Measurements from ENCODE around the gene COASY.

The COASY gene

DNA sequence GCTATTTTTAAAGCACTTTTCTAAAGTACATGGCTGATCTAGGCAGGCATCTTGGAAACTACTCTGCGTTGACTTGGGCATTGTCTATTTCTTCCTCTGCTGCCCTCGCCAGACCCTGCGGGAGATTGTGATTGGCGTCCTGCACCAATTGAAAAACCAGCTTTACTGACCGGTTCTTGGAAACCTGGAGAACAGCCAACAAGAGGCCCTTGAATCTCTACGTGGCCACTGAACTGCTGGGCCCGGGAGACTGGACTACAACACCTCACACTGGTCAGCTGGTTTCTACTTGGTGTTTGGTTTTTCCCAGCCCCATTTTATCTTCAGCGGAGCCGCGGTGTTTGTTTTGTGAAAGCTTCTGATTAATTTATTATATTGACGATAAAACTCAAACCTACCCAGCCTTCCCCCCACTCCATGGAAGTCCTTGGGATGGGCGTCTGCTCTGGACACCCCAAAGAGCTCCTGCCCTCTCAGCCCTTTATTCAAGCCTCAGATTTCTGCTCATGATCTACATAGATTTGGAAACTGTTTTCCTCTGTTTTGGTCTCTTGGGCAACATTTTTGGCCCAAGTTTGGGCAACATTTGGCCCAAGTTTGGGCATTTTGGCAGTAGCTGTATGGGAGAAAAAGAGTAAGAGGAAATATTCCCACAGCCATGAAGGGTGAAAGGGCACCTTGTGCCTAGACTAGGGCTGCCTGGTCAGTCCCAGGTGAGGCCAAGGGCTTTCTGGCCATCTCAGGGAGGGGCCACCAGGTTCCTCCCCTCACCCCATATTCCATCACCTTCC, 9.7 kb downstream of the COASY start:
- H3K9me2 ChIP-seq (replicated peaks; ENCODE audit: low read depth, low read length), result no peaks in the 10 kb centered on the region
- no peak for TF ChIP-seq CTCF (conservative IDR thresholded peaks at IDR 0.05; ENCODE audit: low read length)
- peaks cover 25% of the 10 kb centered on the region for H3K4me1 ChIP-seq (ENCODE audit: insufficient read depth, low read length, poor library complexity, severe bottlenecking)
- H3K79me2 ChIP-seq (ENCODE audit: insufficient read depth, low read length), result peaks cover 58% of the 10 kb centered on the region
- H3K27me3 ChIP-seq (ENCODE audit: insufficient read depth, low read length, poor library complexity, severe bottlenecking), result no peaks in the 10 kb centered on the region
- no peak overlapping the region for H2AFZ ChIP-seq (ENCODE audit: low read length)
- no peaks in the 10 kb centered on the region for H3K9me3 ChIP-seq (ENCODE audit: insufficient read depth, low read depth, low read length)
- H4K20me1 ChIP-seq (ENCODE audit: insufficient read depth, low read length, poor library complexity, severe bottlenecking), result peaks cover 18% of the 10 kb centered on the region
- no peak overlapping the region for H3K4me2 ChIP-seq (ENCODE audit: low read depth, low read length, poor library complexity, severe bottlenecking)
- H3K36me3 ChIP-seq (ENCODE audit: insufficient read depth, low read length), result peaks cover 46% of the 10 kb centered on the region; the same call in 1 of the 2 replicates
- no peaks in the 10 kb centered on the region for H3F3A ChIP-seq (ENCODE audit: low read depth)
- no peak overlapping the region for H3K4me3 ChIP-seq (ENCODE audit: low read length, poor library complexity, severe bottlenecking)
- no peak overlapping the region for H3K9ac ChIP-seq (ENCODE audit: low read depth, low read length, poor library complexity, severe bottlenecking)

DNA sequence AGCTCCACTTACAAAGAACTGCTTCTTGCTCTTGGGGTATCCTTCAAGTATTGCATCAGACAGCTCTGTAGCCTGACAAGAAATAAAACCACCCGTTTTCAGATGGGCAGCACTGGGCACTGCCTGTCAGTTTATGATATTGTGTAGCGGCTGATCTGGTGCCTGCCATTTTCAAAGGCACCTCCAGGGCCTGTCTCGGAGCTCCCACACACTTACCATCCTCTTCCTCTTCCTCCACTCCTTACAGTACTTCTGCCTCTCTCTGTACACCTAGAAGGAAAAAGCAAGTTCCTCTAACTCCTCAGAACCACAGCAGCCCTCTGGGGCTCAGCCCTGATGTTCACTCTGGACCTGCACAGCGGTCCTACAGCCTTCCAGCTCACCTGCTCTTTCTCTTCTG, 11.1 kb downstream of the COASY start:
- Histone ChIP-seq H3K4me1 (ENCODE audit: insufficient read depth, low read length, poor library complexity, severe bottlenecking) (peaks cover 24% of the 10 kb centered on the region), H3K9ac (ENCODE audit: low read depth, low read length, poor library complexity, severe bottlenecking) (no peak overlapping the region), H3K27me3 (ENCODE audit: insufficient read depth, low read length, poor library complexity, severe bottlenecking) (no peaks in the 10 kb centered on the region), H3F3A (ENCODE audit: low read depth) (no peaks in the 10 kb centered on the region; the same call in 1 of the 2 replicates), H3K4me2 (ENCODE audit: low read depth, low read length, poor library complexity, severe bottlenecking) (no peak overlapping the region), H3K9me3 (ENCODE audit: insufficient read depth, low read depth, low read length) (no peaks in the 10 kb centered on the region), H2AFZ (ENCODE audit: low read length) (no peak overlapping the region), H3K36me3 (ENCODE audit: insufficient read depth, low read length) (peaks cover 46% of the 10 kb centered on the region; the same call in 1 of the 2 replicates), H4K20me1 (ENCODE audit: insufficient read depth, low read length, poor library complexity, severe bottlenecking) (peaks cover 15% of the 10 kb centered on the region), H3K4me3 (ENCODE audit: low read length, poor library complexity, severe bottlenecking) (no peak overlapping the region), H3K79me2 (ENCODE audit: insufficient read depth, low read length) (peaks cover 56% of the 10 kb centered on the region), H3K9me2 (replicated peaks; ENCODE audit: low read depth, low read length) (no peaks in the 10 kb centered on the region)
- TF ChIP-seq CTCF (conservative IDR thresholded peaks at IDR 0.05; ENCODE audit: low read length) (no peak), EZH2phosphoT487 (IDR thresholded peaks at IDR 0.05; ENCODE audit: borderline replicate concordance) (no peak)

DNA sequence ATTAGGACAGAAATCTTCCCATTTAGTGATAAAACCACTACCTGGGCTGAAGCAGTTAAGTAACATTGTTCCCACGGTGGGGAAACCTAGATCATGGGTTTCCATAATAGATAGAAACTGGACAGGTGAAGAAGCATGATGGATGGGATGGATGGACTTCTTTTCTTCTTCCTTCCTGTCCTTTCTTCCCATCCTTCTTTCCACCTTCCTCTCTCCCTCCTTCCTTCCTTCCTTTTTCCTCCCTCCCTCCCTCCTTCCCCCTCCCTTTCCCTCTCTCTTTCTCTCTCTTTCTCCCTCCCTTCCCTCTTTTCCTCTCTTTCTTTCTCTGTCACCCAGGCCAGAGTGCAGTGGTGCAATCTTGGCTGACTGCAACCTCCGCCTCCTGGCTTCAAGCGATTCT, 12.5 kb downstream of the COASY start:
- H3K79me2 ChIP-seq (ENCODE audit: insufficient read depth, low read length), result peaks cover 42% of the 10 kb centered on the region
- H3K4me2 ChIP-seq (ENCODE audit: low read depth, low read length, poor library complexity, severe bottlenecking), result no peak overlapping the region
- H3K4me3 ChIP-seq (ENCODE audit: low read length, poor library complexity, severe bottlenecking), result no peak overlapping the region
- no peaks in the 10 kb centered on the region for H3K9me3 ChIP-seq (ENCODE audit: insufficient read depth, low read depth, low read length)
- H3K9me2 ChIP-seq (replicated peaks; ENCODE audit: low read depth, low read length), result no peaks in the 10 kb centered on the region
- no peak overlapping the region for H2AFZ ChIP-seq (ENCODE audit: low read length)
- H3K4me1 ChIP-seq (ENCODE audit: insufficient read depth, low read length, poor library complexity, severe bottlenecking), result peaks cover 14% of the 10 kb centered on the region
- H4K20me1 ChIP-seq (ENCODE audit: insufficient read depth, low read length, poor library complexity, severe bottlenecking), result peaks cover 2% of the 10 kb centered on the region
- no peak for TF ChIP-seq CTCF (conservative IDR thresholded peaks at IDR 0.05; ENCODE audit: low read length)
- TF ChIP-seq EZH2phosphoT487 (IDR thresholded peaks at IDR 0.05; ENCODE audit: borderline replicate concordance), result no peak
- peaks cover 41% of the 10 kb centered on the region; the same call in 1 of the 2 replicates for H3K36me3 ChIP-seq (ENCODE audit: insufficient read depth, low read length)
- H3F3A ChIP-seq (ENCODE audit: low read depth), result no peaks in the 10 kb centered on the region; the same call in 1 of the 2 replicates
- no peaks in the 10 kb centered on the region for H3K27me3 ChIP-seq (ENCODE audit: insufficient read depth, low read length, poor library complexity, severe bottlenecking)
- no peak overlapping the region for H3K9ac ChIP-seq (ENCODE audit: low read depth, low read length, poor library complexity, severe bottlenecking)
